ENCODE data around the gene FSD2. TPM values are rescaled to one million over a fixed set of nuclear protein-coding genes. Genes with fewer than 3 reads are reported as not detected.
A peak's percentile ranks its signal among the peaks of the same experiment; 100 is the strongest.

The FSD2 gene
- total and polyA plus RNA-seq, 9 of the 15 experiments (the other 6 are each of a cell fraction or from before 2014, with no cell fraction given): 0.01 to 0.06 TPM; not detected in 7

DNA sequence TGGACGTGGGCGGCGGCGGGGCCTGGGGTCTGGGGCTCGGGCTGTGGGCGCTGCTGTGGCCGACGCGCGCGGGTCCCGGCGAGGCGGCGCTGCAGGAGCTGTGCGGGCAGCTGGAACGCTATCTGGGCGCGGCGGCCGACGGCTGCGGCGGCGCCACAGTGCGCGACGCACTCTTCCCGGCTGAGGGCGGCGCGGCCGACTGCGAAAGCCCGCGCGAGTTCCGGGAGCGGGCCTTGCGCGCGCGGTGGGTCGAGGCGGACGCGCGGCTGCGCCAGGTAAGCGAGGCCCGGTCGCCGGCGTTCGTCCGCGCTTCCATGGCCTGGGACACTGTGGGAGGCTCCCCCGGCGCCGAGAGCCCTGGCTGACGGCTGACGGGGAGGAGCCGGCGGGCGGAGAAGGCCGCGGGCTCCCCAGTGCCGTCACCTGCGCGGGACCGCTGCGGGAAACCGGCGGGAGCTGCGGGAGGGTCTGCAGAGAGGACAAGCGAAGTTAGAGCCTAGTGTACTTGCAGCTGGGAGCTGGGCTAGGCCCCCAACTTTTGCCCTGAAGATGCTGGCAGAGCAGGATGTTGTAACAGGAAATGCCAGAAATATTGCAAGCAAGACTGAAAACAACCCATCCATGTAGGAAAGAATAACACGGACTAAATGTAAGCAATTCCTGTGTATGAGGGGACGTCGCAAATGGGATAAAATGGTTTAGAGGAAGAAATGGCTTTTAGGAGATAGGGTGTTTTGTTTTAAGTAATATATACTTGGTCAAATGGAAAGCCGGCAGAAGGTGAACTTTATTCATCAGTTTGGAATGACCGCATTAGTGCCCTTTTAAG, 4.4 kb upstream of the FSD2 start (continued):
- TF ChIP-seq, protein P1, sequence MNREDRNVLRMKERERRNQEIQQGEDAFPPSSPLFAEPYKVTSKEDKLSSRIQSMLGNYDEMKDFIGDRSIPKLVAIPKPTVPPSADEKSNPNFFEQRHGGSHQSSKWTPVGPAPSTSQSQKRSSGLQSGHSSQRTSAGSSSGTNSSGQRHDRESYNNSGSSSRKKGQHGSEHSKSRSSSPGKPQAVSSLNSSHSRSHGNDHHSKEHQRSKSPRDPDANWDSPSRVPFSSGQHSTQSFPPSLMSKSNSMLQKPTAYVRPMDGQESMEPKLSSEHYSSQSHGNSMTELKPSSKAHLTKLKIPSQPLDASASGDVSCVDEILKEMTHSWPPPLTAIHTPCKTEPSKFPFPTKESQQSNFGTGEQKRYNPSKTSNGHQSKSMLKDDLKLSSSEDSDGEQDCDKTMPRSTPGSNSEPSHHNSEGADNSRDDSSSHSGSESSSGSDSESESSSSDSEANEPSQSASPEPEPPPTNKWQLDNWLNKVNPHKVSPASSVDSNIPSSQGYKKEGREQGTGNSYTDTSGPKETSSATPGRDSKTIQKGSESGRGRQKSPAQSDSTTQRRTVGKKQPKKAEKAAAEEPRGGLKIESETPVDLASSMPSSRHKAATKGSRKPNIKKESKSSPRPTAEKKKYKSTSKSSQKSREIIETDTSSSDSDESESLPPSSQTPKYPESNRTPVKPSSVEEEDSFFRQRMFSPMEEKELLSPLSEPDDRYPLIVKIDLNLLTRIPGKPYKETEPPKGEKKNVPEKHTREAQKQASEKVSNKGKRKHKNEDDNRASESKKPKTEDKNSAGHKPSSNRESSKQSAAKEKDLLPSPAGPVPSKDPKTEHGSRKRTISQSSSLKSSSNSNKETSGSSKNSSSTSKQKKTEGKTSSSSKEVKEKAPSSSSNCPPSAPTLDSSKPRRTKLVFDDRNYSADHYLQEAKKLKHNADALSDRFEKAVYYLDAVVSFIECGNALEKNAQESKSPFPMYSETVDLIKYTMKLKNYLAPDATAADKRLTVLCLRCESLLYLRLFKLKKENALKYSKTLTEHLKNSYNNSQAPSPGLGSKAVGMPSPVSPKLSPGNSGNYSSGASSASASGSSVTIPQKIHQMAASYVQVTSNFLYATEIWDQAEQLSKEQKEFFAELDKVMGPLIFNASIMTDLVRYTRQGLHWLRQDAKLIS (CRISPR knock-in tag; IDR thresholded peaks at IDR 0.05): 0 out of 2 replicates have a peak, but pooled peaks have one; percentile 42
- no peak for TF ChIP-seq ZNF140 (CRISPR knock-in tag; IDR thresholded peaks at IDR 0.05)
- TF ChIP-seq, protein P2, sequence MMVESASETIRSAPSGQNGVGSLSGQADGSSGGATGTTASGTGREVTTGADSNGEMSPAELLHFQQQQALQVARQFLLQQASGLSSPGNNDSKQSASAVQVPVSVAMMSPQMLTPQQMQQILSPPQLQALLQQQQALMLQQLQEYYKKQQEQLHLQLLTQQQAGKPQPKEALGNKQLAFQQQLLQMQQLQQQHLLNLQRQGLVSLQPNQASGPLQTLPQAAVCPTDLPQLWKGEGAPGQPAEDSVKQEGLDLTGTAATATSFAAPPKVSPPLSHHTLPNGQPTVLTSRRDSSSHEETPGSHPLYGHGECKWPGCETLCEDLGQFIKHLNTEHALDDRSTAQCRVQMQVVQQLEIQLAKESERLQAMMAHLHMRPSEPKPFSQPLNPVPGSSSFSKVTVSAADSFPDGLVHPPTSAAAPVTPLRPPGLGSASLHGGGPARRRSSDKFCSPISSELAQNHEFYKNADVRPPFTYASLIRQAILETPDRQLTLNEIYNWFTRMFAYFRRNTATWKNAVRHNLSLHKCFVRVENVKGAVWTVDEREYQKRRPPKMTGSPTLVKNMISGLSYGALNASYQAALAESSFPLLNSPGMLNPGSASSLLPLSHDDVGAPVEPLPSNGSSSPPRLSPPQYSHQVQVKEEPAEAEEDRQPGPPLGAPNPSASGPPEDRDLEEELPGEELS (CRISPR knock-in tag; IDR thresholded peaks at IDR 0.05; ENCODE audit: borderline replicate concordance): 0 out of 2 replicates have a peak, but pooled peaks have one; percentile 11
- TF ChIP-seq, protein P3, sequence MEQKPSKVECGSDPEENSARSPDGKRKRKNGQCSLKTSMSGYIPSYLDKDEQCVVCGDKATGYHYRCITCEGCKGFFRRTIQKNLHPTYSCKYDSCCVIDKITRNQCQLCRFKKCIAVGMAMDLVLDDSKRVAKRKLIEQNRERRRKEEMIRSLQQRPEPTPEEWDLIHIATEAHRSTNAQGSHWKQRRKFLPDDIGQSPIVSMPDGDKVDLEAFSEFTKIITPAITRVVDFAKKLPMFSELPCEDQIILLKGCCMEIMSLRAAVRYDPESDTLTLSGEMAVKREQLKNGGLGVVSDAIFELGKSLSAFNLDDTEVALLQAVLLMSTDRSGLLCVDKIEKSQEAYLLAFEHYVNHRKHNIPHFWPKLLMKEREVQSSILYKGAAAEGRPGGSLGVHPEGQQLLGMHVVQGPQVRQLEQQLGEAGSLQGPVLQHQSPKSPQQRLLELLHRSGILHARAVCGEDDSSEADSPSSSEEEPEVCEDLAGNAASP (IDR thresholded peaks at IDR 0.05): no peak
- TF ChIP-seq, protein P4, sequence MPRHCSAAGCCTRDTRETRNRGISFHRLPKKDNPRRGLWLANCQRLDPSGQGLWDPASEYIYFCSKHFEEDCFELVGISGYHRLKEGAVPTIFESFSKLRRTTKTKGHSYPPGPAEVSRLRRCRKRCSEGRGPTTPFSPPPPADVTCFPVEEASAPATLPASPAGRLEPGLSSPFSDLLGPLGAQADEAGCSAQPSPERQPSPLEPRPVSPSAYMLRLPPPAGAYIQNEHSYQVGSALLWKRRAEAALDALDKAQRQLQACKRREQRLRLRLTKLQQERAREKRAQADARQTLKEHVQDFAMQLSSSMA (CRISPR knock-in tag; IDR thresholded peaks at IDR 0.05): 0 out of 2 replicates have a peak, but pooled peaks have one; percentile 33
- no peak for TF ChIP-seq IRF2 (CRISPR knock-in tag; IDR thresholded peaks at IDR 0.05)
- peak in 1 of 2 experiments; percentile 8; a peak in 1 of 4 replicates for TF ChIP-seq SIN3A (IDR thresholded peaks at IDR 0.05; ENCODE audit: borderline replicate concordance in 2 of 2, control insufficient read depth in 1 of 2, low read depth in 2 of 2, low read length in 2 of 2)
- TF ChIP-seq PHF8 (IDR thresholded peaks at IDR 0.05; ENCODE audit: borderline replicate concordance, low read length): peak; percentile 38; the same call in 1 of the 2 replicates
- TF ChIP-seq BACH1 (tag; IDR thresholded peaks at IDR 0.05): no peak
- TF ChIP-seq, protein P5, sequence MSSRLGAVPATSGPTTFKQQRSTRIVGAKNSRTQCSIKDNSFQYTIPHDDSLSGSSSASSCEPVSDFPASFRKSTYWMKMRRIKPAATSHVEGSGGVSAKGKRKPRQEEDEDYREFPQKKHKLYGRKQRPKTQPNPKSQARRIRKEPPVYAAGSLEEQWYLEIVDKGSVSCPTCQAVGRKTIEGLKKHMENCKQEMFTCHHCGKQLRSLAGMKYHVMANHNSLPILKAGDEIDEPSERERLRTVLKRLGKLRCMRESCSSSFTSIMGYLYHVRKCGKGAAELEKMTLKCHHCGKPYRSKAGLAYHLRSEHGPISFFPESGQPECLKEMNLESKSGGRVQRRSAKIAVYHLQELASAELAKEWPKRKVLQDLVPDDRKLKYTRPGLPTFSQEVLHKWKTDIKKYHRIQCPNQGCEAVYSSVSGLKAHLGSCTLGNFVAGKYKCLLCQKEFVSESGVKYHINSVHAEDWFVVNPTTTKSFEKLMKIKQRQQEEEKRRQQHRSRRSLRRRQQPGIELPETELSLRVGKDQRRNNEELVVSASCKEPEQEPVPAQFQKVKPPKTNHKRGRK (tag; IDR thresholded peaks at IDR 0.05): no peak
- peak; percentile 73 for TF ChIP-seq RBBP5 (IDR thresholded peaks at IDR 0.05; ENCODE audit: borderline replicate concordance, insufficient read depth, low read length, poor library complexity, severe bottlenecking)
- TF ChIP-seq PHB (CRISPR knock-in tag; IDR thresholded peaks at IDR 0.05): no peak
- peak; percentile 45; the same call in 1 of the 2 replicates for TF ChIP-seq CXXC5 (CRISPR knock-in tag; IDR thresholded peaks at IDR 0.05)
- no peak for TF ChIP-seq POLR3G (IDR thresholded peaks at IDR 0.05; ENCODE audit: extremely low read depth, insufficient read length, insufficient replicate concordance)
